Measurements from ENCODE around the gene HUWE1. TPM values are rescaled to one million over a fixed set of nuclear protein-coding genes. Genes with fewer than 3 reads are reported as not detected.

HUWE1 gene
- total and polyA plus RNA-seq, 9 of the 15 experiments (the other 6 are each of a cell fraction or from before 2014, with no cell fraction given) = 23.9 to 204 (median 65.1) TPM

DNA sequence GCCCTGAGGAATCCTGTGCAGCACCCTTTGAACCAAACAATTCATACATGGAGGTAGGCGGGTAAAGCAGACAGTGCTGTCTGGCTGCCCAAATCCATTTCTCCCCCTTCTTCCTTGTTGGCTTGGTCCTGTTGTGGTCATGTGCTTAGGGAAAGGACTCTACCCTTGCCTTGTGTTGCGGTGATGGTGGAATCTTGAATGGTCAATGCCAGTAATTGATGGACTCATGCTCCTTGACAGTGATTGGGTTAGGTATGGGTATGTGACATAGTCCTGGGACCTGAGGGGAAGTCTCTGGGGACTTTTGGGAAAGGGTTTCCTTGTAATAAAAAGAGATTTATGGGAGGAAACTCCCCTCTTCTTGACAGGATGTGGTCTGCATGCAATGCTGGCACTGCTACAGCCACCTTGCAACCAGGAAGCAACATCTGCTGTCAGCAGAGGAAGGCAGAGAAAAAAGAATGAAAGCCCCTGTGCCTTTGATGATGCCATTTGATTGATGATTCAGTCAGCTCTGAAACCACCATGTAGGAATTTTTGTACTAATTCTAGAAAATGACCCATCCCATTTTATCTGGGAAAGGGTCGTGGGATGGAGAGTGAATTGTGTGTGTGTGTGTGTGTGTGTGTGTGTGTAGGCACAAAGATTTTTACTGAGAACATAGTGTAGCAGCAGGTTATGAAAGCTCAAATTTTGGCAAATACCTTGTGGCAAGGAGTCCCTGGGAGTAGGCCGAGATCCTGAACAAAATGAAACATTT is 30.0 kb upstream of the HUWE1 start:
- Histone ChIP-seq H3K4me3 (no peak overlapping the region), H3K27ac (ENCODE audit: extremely low read depth, low read depth, low read length) (no peak overlapping the region), H3K9me3 (replicated peaks; ENCODE audit: control insufficient read depth, insufficient read depth, low read depth, low read length) (no peaks in the 10 kb centered on the region), H3K27me3 (ENCODE audit: control insufficient read depth in 2 of 2, insufficient read depth in 2 of 2, low read length in 2 of 2) (no peaks in the 10 kb centered on the region), H3K9ac (ENCODE audit: insufficient read depth in 1 of 2, low read depth in 2 of 2, low read length in 2 of 2) (no peak overlapping the region), H3K4me2 (ENCODE audit: insufficient read depth, low read length) (no peak overlapping the region), H3K9me1 (ENCODE audit: control insufficient read depth, insufficient read depth, low read length) (no peaks in the 10 kb centered on the region), H4K20me1 (replicated peaks; ENCODE audit: control insufficient read depth, insufficient read depth, low read length) (no peaks in the 10 kb centered on the region), H3K36me3 (ENCODE audit: control insufficient read depth, insufficient read depth, low read length) (no peaks in the 10 kb centered on the region), H2AFZ (ENCODE audit: low read depth, low read length) (no peak overlapping the region), H3K4me1 (replicated peaks in 1 of 2; ENCODE audit: control insufficient read depth in 2 of 2, insufficient read depth in 2 of 2, low read length in 2 of 2) (peaks cover 0 to 10% of the 10 kb centered on the region in 2 experiments; a peak in 2 of 5 replicates), H3K79me2 (ENCODE audit: control insufficient read depth, insufficient read depth, low read length) (no peaks in the 10 kb centered on the region)
- DNase-seq (ENCODE audit: extremely low read depth in 1 of 4, low spot score in 3 of 4) = no peak
- FAIRE-seq = no peak
- 0 out of 2 replicates have a peak, but pooled peaks have one; percentile 45 for TF ChIP-seq ETV1 (tag; conservative IDR thresholded peaks at IDR 0.05; ENCODE audit: low read depth)
- peak; percentile 17 for TF ChIP-seq MEIS2 (IDR thresholded peaks at IDR 0.05; ENCODE audit: partially characterized antibody)
- peak; percentile 54 for TF ChIP-seq GABPA (tag; conservative IDR thresholded peaks at IDR 0.05; ENCODE audit: low read depth)
- no peak for TF ChIP-seq ZNF311 (CRISPR knock-in tag; IDR thresholded peaks at IDR 0.05)
- 20% methylated on average over 4 of the region's 4 CpGs for WGBS (ENCODE audit: insufficient coverage, low coverage, missing lambda C conversion rate)
- no peak for ATAC-seq
- ChIA-PET POLR2A (no interaction called here), CTCF (ENCODE audit: low intra/inter-chr PET ratio) (no interaction called here)
- no TSS peak for BruUV-seq (replicated peaks)
- intact Hi-C loops (cut with micrococcal nuclease) = no loop called here
- in situ Hi-C loops (cut with MboI) = no loop called here

DNA sequence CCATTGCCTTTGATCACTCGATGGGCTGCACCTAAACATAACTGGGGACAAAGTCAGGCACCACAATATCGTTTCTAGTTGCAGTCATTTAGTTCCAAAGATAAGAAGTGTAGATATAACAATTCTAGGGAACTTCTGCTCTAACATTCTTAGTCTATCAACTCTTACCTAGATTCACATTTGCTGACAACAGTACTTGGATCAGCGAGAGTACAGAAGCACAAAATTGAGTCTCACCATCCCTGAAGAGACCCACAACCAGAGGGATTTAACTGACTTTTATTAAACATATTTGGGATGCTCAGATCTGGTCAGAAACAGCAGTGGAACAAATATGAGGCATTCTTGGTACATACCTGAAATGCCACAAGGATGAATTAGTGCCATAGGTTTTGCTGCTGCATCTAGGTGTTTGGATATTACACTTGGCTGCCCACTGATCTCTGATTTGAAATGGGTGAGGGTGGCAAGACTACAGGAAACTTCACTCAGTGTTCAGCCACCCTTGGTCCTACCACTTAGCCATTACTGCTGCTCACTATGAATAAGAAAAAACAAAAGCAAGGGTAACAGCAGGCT is 28.9 kb upstream of the HUWE1 start:
- ChIA-PET POLR2A (interaction anchor here (0.7 kb wide), 1 partner anchor 33 kb away, joined by 4 read pairs; no protein-coding TSS in a partner anchor), CTCF (ENCODE audit: low intra/inter-chr PET ratio) (no interaction called here)
- in situ Hi-C loops (cut with MboI) = no loop called here
- WGBS (ENCODE audit: insufficient coverage, low coverage, missing lambda C conversion rate) = 11% methylated on average over 2 of the region's 3 CpGs
- H3K4me3 ChIP-seq = no peak overlapping the region
- BruUV-seq (replicated peaks) = no TSS peak
- intact Hi-C loops (cut with micrococcal nuclease) = no loop called here
- no peaks in the 10 kb centered on the region for H3K27me3 ChIP-seq (ENCODE audit: control insufficient read depth in 2 of 2, insufficient read depth in 2 of 2, low read length in 2 of 2)
- ATAC-seq (no peak), DNase-seq (ENCODE audit: extremely low read depth in 1 of 4, low spot score in 3 of 4) (no peak), FAIRE-seq (no peak)
- no peaks in the 10 kb centered on the region for H3K9me3 ChIP-seq (replicated peaks; ENCODE audit: control insufficient read depth, insufficient read depth, low read depth, low read length)
- no peak overlapping the region for H2AFZ ChIP-seq (ENCODE audit: low read depth, low read length)
- H3K9me1 ChIP-seq (ENCODE audit: control insufficient read depth, insufficient read depth, low read length) = no peaks in the 10 kb centered on the region
- H3K79me2 ChIP-seq (ENCODE audit: control insufficient read depth, insufficient read depth, low read length) = no peaks in the 10 kb centered on the region
- H3K4me1 ChIP-seq (replicated peaks in 1 of 2; ENCODE audit: control insufficient read depth in 2 of 2, insufficient read depth in 2 of 2, low read length in 2 of 2) = peaks cover 0 to 10% of the 10 kb centered on the region in 2 experiments; a peak in 2 of 5 replicates
- H3K9ac ChIP-seq (ENCODE audit: insufficient read depth in 1 of 2, low read depth in 2 of 2, low read length in 2 of 2) = no peak overlapping the region
- no peak overlapping the region for H3K4me2 ChIP-seq (ENCODE audit: insufficient read depth, low read length)
- no peaks in the 10 kb centered on the region for H3K36me3 ChIP-seq (ENCODE audit: control insufficient read depth, insufficient read depth, low read length)
- H4K20me1 ChIP-seq (replicated peaks; ENCODE audit: control insufficient read depth, insufficient read depth, low read length) = no peaks in the 10 kb centered on the region
- H3K27ac ChIP-seq (ENCODE audit: extremely low read depth, low read depth, low read length) = no peak overlapping the region
- TF ChIP-seq, protein P1, sequence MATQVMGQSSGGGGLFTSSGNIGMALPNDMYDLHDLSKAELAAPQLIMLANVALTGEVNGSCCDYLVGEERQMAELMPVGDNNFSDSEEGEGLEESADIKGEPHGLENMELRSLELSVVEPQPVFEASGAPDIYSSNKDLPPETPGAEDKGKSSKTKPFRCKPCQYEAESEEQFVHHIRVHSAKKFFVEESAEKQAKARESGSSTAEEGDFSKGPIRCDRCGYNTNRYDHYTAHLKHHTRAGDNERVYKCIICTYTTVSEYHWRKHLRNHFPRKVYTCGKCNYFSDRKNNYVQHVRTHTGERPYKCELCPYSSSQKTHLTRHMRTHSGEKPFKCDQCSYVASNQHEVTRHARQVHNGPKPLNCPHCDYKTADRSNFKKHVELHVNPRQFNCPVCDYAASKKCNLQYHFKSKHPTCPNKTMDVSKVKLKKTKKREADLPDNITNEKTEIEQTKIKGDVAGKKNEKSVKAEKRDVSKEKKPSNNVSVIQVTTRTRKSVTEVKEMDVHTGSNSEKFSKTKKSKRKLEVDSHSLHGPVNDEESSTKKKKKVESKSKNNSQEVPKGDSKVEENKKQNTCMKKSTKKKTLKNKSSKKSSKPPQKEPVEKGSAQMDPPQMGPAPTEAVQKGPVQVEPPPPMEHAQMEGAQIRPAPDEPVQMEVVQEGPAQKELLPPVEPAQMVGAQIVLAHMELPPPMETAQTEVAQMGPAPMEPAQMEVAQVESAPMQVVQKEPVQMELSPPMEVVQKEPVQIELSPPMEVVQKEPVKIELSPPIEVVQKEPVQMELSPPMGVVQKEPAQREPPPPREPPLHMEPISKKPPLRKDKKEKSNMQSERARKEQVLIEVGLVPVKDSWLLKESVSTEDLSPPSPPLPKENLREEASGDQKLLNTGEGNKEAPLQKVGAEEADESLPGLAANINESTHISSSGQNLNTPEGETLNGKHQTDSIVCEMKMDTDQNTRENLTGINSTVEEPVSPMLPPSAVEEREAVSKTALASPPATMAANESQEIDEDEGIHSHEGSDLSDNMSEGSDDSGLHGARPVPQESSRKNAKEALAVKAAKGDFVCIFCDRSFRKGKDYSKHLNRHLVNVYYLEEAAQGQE (IDR thresholded peaks at IDR 0.05; ENCODE audit: borderline replicate concordance) = no peak
- TF ChIP-seq, protein P1 (CRISPR knock-in tag; IDR thresholded peaks at IDR 0.05; ENCODE audit: low read depth) = no peak
- TF ChIP-seq RFX7 (CRISPR knock-in tag; IDR thresholded peaks at IDR 0.05) = no peak

All from K562 (cell line).